Breast epithelium (tissue), 4 donors: Measurements from ENCODE around the gene GNLY. TPM values are rescaled to one million over a fixed set of nuclear protein-coding genes. Genes with fewer than 3 reads are reported as not detected.
A peak's percentile ranks its signal among the peaks of the same experiment; 100 is the strongest.

Experiments used
- DNase-seq, 2 donors: peaks; one replicate each; pipeline ENCODE4 v3.0.0-alpha.2; 2019; ENCODE audit warnings: low spot score in 2 of 2
- H3K27ac ChIP-seq, 2 donors: fragments of 200-600 bp; sonication (generic) in 1 of 2; one replicate each; pipeline ENCODE4 v1.5.1; 2016 to 2019; ENCODE audit warnings: mild to moderate bottlenecking in 1 of 2
- H3K27me3 ChIP-seq, 2 donors: fragments of 200-600 bp; sonication (generic) in 1 of 2; one replicate each; pipeline versions ENCODE4 v1.5.1 to v1.6.0; 2017 to 2019; ENCODE audit warnings: control low read depth in 1 of 2, mild to moderate bottlenecking in 1 of 2
- H3K36me3 ChIP-seq: fragments of 200-600 bp; one replicate; pipeline ENCODE4 v1.5.1; 2019
- H3K4me1 ChIP-seq, 2 donors: fragments of 200-600 bp; sonication (generic); one replicate each; pipeline ENCODE4 v1.5.1; 2016 to 2019; ENCODE audit warnings: control low read depth in 1 of 2
- H3K4me3 ChIP-seq, 3 donors: fragments of 200-600 bp; sonication (generic); 1 replicate in 2 of 3; 2 replicates in 1 of 3; pipeline ENCODE4 v1.5.1; 2016 to 2019; ENCODE audit warnings: mild to moderate bottlenecking in 3 of 3, moderate library complexity in 2 of 3
- H3K9me3 ChIP-seq, 2 donors: fragments of 200-600 bp; sonication (generic) in 1 of 2; one replicate each; pipeline ENCODE4 v1.5.1; 2016 to 2019; ENCODE audit warnings: control low read depth in 1 of 2
- CTCF ChIP-seq, 3 donors: fragments of 450-650 bp; IDR thresholded peaks; one replicate each; pipeline ENCODE4 v1.5.1; 2016 to 2017; ENCODE audit warnings: antibody characterized with exemption in 3 of 3, mild to moderate bottlenecking in 3 of 3, moderate library complexity in 3 of 3
- POLR2A ChIP-seq: fragments of 450-650 bp; IDR thresholded peaks from one replicate; pipeline ENCODE4 v1.6.1; 2016; ENCODE audit warnings: antibody characterized with exemption, mild to moderate bottlenecking, moderate library complexity
- POLR2AphosphoS5 ChIP-seq, 3 donors: sonication (generic); formaldehyde crosslinking; IDR thresholded peaks; one replicate each; pipeline ENCODE4 v1.6.1; 2017; ENCODE audit warnings: antibody characterized with exemption in 3 of 3
- intact Hi-C: fragments of 100-400 bp; cut with DNase I; formaldehyde crosslinking; loops from one replicate; pipeline ENCODE4 v1.15.1; 2023; ENCODE audit warnings: low total_unique reads
- total RNA-seq, 3 donors: library from RNA; depleted of rRNA; stranded (reverse); fragments of >200 nt; gene quantifications; one replicate each; pipeline ENCODE4 v1.1.0, GENCODE V29; 2016

Gene GNLY
- total RNA-seq, 3 donors from 2014 or later: 2.0 to 2.6 (median 2.1) TPM

GRCh38 chr2:85703329-85703728 is 9.2 kb downstream of the GNLY start:
- DNase-seq: no peak
- Histone ChIP-seq H3K4me3 (no peak overlapping the region), H3K36me3 (no peaks in the 10 kb centered on the region), H3K4me1 (peaks cover 0 to 4% of the 10 kb centered on the region in 2 donors), H3K27me3 (no peaks in the 10 kb centered on the region), H3K9me3 (no peaks in the 10 kb centered on the region), H3K27ac (no peak overlapping the region)
- no peak for TF ChIP-seq POLR2A
- no peak for TF ChIP-seq POLR2AphosphoS5 (IDR thresholded peaks at IDR 0.05)
- TF ChIP-seq CTCF (IDR thresholded peaks at IDR 0.05): no peak
- intact Hi-C loops: no loop called here

GRCh38 chr2:85704038-85704437 is 9.9 kb downstream of the GNLY start:
- Histone ChIP-seq H3K36me3 (no peaks in the 10 kb centered on the region), H3K9me3 (no peaks in the 10 kb centered on the region), H3K4me3 (no peak overlapping the region), H3K4me1 (peaks cover 0 to 4% of the 10 kb centered on the region in 2 donors), H3K27me3 (no peaks in the 10 kb centered on the region), H3K27ac (no peak overlapping the region)
- TF ChIP-seq POLR2AphosphoS5 (IDR thresholded peaks at IDR 0.05) (no peak), CTCF (IDR thresholded peaks at IDR 0.05) (no peak), POLR2A (no peak)
- intact Hi-C loops: no loop called here
- no peak for DNase-seq

- intact Hi-C loops: no loop called here
- Histone ChIP-seq H3K4me3 (no peak overlapping the region), H3K27me3 (no peaks in the 10 kb centered on the region), H3K36me3 (no peaks in the 10 kb centered on the region), H3K4me1 (peaks cover 0 to 4% of the 10 kb centered on the region in 2 donors), H3K27ac (peak overlapping the region; percentile 73 to 83), H3K9me3 (no peaks in the 10 kb centered on the region)
- DNase-seq: no peak
- TF ChIP-seq POLR2A (no peak), POLR2AphosphoS5 (IDR thresholded peaks at IDR 0.05) (no peak), CTCF (IDR thresholded peaks at IDR 0.05) (no peak)
These were observed 10.9 kb downstream of the GNLY start for GRCh38 chr2:85704800-85705679.

GRCh38 chr2:85705680-85706039 is 11.5 kb downstream of the GNLY start:
- no peaks in the 10 kb centered on the region for H3K36me3 ChIP-seq
- peak in 1 of 2 donors; percentile 73 for DNase-seq
- H3K4me3 ChIP-seq: no peak overlapping the region
- H3K9me3 ChIP-seq: no peaks in the 10 kb centered on the region
- intact Hi-C loops: no loop called here
- peak overlapping the region; percentile 83 for H3K27ac ChIP-seq
- H3K4me1 ChIP-seq: peaks cover 0 to 4% of the 10 kb centered on the region in 2 donors
- TF ChIP-seq POLR2AphosphoS5 (IDR thresholded peaks at IDR 0.05): peak; percentile 90 to 98 (median 95)
- no peak for TF ChIP-seq POLR2A
- TF ChIP-seq CTCF (IDR thresholded peaks at IDR 0.05): no peak
- H3K27me3 ChIP-seq: no peaks in the 10 kb centered on the region

- no peak overlapping the region for H3K4me3 ChIP-seq
- TF ChIP-seq CTCF (IDR thresholded peaks at IDR 0.05) (no peak), POLR2A (no peak), POLR2AphosphoS5 (IDR thresholded peaks at IDR 0.05) (no peak)
- no peaks in the 10 kb centered on the region for H3K36me3 ChIP-seq
- H3K27me3 ChIP-seq: no peaks in the 10 kb centered on the region
- H3K4me1 ChIP-seq: peaks cover 0 to 4% of the 10 kb centered on the region in 2 donors
- H3K27ac ChIP-seq: peak overlapping the region; percentile 83
- intact Hi-C loops: no loop called here
- no peaks in the 10 kb centered on the region for H3K9me3 ChIP-seq
- DNase-seq: no peak
These were observed 11.9 kb downstream of the GNLY start for GRCh38 chr2:85706063-85706462.
